HepG2 (cell line): ENCODE measurements around the gene MYH7. TPM values are rescaled to one million over a fixed set of nuclear protein-coding genes. Genes with fewer than 3 reads are reported as not detected.
A peak's percentile ranks its signal among the peaks of the same experiment; 100 is the strongest.

ENCODE experiments used
- CBX1 ChIP-seq: IDR thresholded peaks from one replicate; pipeline ENCODE4 v1.6.1; 2016; ENCODE audit warnings: antibody characterized with exemption, low read depth
- IKZF1 ChIP-seq: fragments of 450-650 bp; IDR thresholded peaks from 2 replicates; pipeline ENCODE4 v1.7.1; 2016
- IRX3 ChIP-seq: sonication (generic); formaldehyde crosslinking; IDR thresholded peaks from 2 replicates; pipeline ENCODE4 v1.8.1; 2023; ENCODE audit warnings: mild to moderate bottlenecking, low read depth, missing genetic modification reagents, borderline replicate concordance
- KDM2A ChIP-seq: sonication (generic); formaldehyde crosslinking; IDR thresholded peaks from 2 replicates; pipeline ENCODE4 v1.4.0; 2020; ENCODE audit warnings: low read depth, missing genetic modification reagents, borderline replicate concordance
- KLF13 ChIP-seq: sonication (generic); formaldehyde crosslinking; IDR thresholded peaks from 2 replicates; pipeline ENCODE4 v1.4.0; 2020; ENCODE audit warnings: mild to moderate bottlenecking, missing genetic modification reagents
- MAFK ChIP-seq, 2 experiments: IDR thresholded peaks in 1 of 2; conservative IDR thresholded peaks in 1 of 2; 2 replicates each; pipeline ENCODE4 v1.6.1; 2011; ENCODE audit warnings: improper control_type of control experiment in 2 of 2, low read length in 2 of 2
- PITX1 ChIP-seq: sonication (generic); formaldehyde crosslinking; IDR thresholded peaks from 2 replicates; pipeline ENCODE4 v1.5.1; 2020; ENCODE audit warnings: mild to moderate bottlenecking, missing genetic modification reagents
- SPEN ChIP-seq: sonication (generic); formaldehyde crosslinking; IDR thresholded peaks from 2 replicates; pipeline ENCODE4 v1.5.1; 2020; ENCODE audit warnings: low read depth, mild to moderate bottlenecking, missing genetic modification reagents
- ZFP41 ChIP-seq: sonication (generic); formaldehyde crosslinking; IDR thresholded peaks from 2 replicates; pipeline ENCODE4 v1.4.0; 2020; ENCODE audit warnings: mild to moderate bottlenecking, missing genetic modification reagents, borderline replicate concordance
- ZFP82 ChIP-seq: sonication (generic); formaldehyde crosslinking; IDR thresholded peaks from 2 replicates; pipeline ENCODE4 v1.5.1; 2020; ENCODE audit warnings: mild to moderate bottlenecking, missing genetic modification reagents, borderline replicate concordance
- ZNF30 ChIP-seq: sonication (generic); formaldehyde crosslinking; IDR thresholded peaks from 2 replicates; pipeline ENCODE4 v1.5.0; 2020; ENCODE audit warnings: mild to moderate bottlenecking, missing genetic modification reagents
- ZNF33B ChIP-seq: sonication (generic); formaldehyde crosslinking; IDR thresholded peaks from 2 replicates; pipeline ENCODE4 v1.5.1; 2020; ENCODE audit warnings: mild to moderate bottlenecking, missing genetic modification reagents
- ZNF546 ChIP-seq: sonication (generic); formaldehyde crosslinking; conservative IDR thresholded peaks from 2 replicates; pipeline ENCODE4 v1.8.1; 2023; ENCODE audit warnings: mild to moderate bottlenecking, missing genetic modification reagents
- ZNF644 ChIP-seq: IDR thresholded peaks from 2 replicates; pipeline ENCODE4 v1.6.1; 2016; ENCODE audit warnings: low read depth
- ZNF672 ChIP-seq: sonication (generic); formaldehyde crosslinking; IDR thresholded peaks from 2 replicates; pipeline ENCODE4 v1.8.1; 2022; ENCODE audit warnings: missing genetic modification reagents
- ZNF777 ChIP-seq: sonication (generic); formaldehyde crosslinking; IDR thresholded peaks from 2 replicates; pipeline ENCODE4 v1.4.0; 2020; ENCODE audit warnings: missing genetic modification reagents
- polyA plus RNA-seq, 8 experiments: library from polyadenylated mRNA; depleted of rRNA in 3 of 8; stranded (reverse) in 7 of 8; unstranded in 1 of 8; fragments of >200 nt; fragmentation: Illumina TruSeq in 4 of 8; extraction: Trizol in 4 of 8; gene quantifications; 2 replicates each; pipeline versions ENCODE4 v1.2.1 to v1.2.3, GENCODE V29; 2011 to 2016; ENCODE audit warnings: low read depth in 4 of 8, missing spikeins in 1 of 8, mixed read lengths in 1 of 8; ENCODE audit not compliant: insufficient read depth in 1 of 8
- total RNA-seq, 5 experiments: library from RNA; depleted of rRNA; stranded (reverse); fragments of >200 nt; fragmentation: Illumina TruSeq; extraction: Trizol; gene quantifications; 2 replicates each; pipeline ENCODE4 v1.2.3, GENCODE V29; 2016; ENCODE audit warnings: low read depth in 1 of 5
- TF ChIP-seq, protein P1 (sequence below): IDR thresholded peaks from 2 replicates; pipeline ENCODE4 v1.6.1; 2016; ENCODE audit warnings: low read depth, missing genetic modification reagents, missing compliant biosample characterization
- TF ChIP-seq, protein P2 (sequence below): sonication (generic); formaldehyde crosslinking; IDR thresholded peaks from 2 replicates; pipeline ENCODE4 v1.5.0; 2020; ENCODE audit warnings: missing genetic modification reagents
- TF ChIP-seq, protein P3 (sequence below): sonication (generic); formaldehyde crosslinking; IDR thresholded peaks from 2 replicates; pipeline ENCODE4 v1.4.0; 2020; ENCODE audit warnings: low read depth, mild to moderate bottlenecking, missing genetic modification reagents

Gene MYH7
- total and polyA plus RNA-seq, 2 of the 13 experiments (the other 11 are each of a cell fraction or from before 2014, with no cell fraction given) = 0.04 TPM; not detected in 1

DNA sequence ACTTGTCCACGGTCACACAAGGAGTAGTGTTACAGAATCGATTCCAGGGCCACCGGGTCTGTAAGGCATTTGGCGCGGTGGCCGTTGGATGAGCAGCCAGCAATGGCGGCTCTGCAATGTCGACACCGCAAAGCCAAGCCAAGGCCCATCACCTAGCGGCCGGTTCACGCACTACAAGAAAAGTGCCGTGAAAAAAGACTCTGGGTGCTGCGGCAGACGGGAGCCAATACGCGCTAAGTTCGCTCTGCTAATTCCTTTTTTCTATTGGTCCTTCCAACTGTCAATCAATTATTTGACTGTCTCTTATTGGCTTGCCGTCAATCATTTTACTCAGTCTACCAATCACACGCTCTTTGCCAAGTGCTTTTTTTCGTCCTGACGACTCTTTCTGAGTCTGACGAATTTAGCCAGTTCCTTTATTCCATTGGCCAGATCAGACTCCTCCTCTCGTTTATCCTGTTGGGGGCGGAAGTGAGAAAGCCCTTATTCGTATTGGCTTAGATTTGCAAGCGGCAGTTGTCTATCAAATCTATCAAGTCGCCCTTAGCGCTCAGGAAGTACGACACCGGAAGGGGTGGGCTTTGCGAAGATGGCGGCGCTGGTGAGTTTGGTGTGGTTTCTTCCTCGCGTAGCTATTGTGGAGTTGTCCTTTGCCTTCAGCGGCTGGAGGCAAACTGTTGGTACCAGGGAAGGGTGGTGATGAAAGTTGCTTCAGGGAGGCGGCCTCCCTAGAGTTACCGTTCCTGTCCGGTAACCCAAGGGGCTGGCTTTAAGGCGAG lies 33.9 kb upstream of the MYH7 start, which contains the start of gene NGDN (continued):
- TF ChIP-seq, protein P1, sequence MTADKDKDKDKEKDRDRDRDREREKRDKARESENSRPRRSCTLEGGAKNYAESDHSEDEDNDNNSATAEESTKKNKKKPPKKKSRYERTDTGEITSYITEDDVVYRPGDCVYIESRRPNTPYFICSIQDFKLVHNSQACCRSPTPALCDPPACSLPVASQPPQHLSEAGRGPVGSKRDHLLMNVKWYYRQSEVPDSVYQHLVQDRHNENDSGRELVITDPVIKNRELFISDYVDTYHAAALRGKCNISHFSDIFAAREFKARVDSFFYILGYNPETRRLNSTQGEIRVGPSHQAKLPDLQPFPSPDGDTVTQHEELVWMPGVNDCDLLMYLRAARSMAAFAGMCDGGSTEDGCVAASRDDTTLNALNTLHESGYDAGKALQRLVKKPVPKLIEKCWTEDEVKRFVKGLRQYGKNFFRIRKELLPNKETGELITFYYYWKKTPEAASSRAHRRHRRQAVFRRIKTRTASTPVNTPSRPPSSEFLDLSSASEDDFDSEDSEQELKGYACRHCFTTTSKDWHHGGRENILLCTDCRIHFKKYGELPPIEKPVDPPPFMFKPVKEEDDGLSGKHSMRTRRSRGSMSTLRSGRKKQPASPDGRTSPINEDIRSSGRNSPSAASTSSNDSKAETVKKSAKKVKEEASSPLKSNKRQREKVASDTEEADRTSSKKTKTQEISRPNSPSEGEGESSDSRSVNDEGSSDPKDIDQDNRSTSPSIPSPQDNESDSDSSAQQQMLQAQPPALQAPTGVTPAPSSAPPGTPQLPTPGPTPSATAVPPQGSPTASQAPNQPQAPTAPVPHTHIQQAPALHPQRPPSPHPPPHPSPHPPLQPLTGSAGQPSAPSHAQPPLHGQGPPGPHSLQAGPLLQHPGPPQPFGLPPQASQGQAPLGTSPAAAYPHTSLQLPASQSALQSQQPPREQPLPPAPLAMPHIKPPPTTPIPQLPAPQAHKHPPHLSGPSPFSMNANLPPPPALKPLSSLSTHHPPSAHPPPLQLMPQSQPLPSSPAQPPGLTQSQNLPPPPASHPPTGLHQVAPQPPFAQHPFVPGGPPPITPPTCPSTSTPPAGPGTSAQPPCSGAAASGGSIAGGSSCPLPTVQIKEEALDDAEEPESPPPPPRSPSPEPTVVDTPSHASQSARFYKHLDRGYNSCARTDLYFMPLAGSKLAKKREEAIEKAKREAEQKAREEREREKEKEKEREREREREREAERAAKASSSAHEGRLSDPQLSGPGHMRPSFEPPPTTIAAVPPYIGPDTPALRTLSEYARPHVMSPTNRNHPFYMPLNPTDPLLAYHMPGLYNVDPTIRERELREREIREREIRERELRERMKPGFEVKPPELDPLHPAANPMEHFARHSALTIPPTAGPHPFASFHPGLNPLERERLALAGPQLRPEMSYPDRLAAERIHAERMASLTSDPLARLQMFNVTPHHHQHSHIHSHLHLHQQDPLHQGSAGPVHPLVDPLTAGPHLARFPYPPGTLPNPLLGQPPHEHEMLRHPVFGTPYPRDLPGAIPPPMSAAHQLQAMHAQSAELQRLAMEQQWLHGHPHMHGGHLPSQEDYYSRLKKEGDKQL = 0 out of 2 replicates have a peak, but pooled peaks have one; percentile 15
- TF ChIP-seq KDM2A (CRISPR knock-in tag) (peak; percentile 96), ZFP82 (CRISPR knock-in tag) (no peak), ZNF546 (CRISPR knock-in tag) (peak; percentile 69; the same call in 1 of the 2 replicates), ZNF672 (CRISPR knock-in tag) (no peak), KLF13 (peak; percentile 95), PITX1 (peak; percentile 70; the same call in 1 of the 2 replicates), ZNF777 (CRISPR knock-in tag) (0 out of 2 replicates have a peak, but pooled peaks have one; percentile 18), ZFP41 (CRISPR knock-in tag) (0 out of 2 replicates have a peak, but pooled peaks have one; percentile 91), ZNF30 (no peak), ZNF644 (CRISPR knock-in tag) (peak; percentile 96), ZNF33B (CRISPR knock-in tag) (peak; percentile 68; the same call in 1 of the 2 replicates), CBX1 (no peak), SPEN (CRISPR knock-in tag) (peak; percentile 98), IRX3 (CRISPR knock-in tag) (peak; percentile 36; the same call in 1 of the 2 replicates), IKZF1 (no peak), MAFK (conservative IDR thresholded peaks at IDR 0.05 in 1 of 2, IDR thresholded peaks at IDR 0.05 in 1 of 2; ENCODE audit: low read length in 2 of 2) (no peak)
- TF ChIP-seq, protein P2, sequence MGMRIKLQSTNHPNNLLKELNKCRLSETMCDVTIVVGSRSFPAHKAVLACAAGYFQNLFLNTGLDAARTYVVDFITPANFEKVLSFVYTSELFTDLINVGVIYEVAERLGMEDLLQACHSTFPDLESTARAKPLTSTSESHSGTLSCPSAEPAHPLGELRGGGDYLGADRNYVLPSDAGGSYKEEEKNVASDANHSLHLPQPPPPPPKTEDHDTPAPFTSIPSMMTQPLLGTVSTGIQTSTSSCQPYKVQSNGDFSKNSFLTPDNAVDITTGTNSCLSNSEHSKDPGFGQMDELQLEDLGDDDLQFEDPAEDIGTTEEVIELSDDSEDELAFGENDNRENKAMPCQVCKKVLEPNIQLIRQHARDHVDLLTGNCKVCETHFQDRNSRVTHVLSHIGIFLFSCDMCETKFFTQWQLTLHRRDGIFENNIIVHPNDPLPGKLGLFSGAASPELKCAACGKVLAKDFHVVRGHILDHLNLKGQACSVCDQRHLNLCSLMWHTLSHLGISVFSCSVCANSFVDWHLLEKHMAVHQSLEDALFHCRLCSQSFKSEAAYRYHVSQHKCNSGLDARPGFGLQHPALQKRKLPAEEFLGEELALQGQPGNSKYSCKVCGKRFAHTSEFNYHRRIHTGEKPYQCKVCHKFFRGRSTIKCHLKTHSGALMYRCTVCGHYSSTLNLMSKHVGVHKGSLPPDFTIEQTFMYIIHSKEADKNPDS (CRISPR knock-in tag) = peak; percentile 25; the same call in 1 of the 2 replicates
- TF ChIP-seq, protein P3, sequence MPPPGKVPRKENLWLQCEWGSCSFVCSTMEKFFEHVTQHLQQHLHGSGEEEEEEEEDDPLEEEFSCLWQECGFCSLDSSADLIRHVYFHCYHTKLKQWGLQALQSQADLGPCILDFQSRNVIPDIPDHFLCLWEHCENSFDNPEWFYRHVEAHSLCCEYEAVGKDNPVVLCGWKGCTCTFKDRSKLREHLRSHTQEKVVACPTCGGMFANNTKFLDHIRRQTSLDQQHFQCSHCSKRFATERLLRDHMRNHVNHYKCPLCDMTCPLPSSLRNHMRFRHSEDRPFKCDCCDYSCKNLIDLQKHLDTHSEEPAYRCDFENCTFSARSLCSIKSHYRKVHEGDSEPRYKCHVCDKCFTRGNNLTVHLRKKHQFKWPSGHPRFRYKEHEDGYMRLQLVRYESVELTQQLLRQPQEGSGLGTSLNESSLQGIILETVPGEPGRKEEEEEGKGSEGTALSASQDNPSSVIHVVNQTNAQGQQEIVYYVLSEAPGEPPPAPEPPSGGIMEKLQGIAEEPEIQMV (CRISPR knock-in tag) = peak; percentile 85; the same call in 1 of the 2 replicates
